Measurements from ENCODE around the gene SGCD. TPM values are rescaled to one million over a fixed set of nuclear protein-coding genes. Genes with fewer than 3 reads are reported as not detected.

SGCD gene
- polyA plus RNA-seq, 1 donor (not counting 4 experiments of a cell fraction or from before 2014, with no cell fraction given) = not detected

- FAIRE-seq (no peak), DNase-seq (ENCODE audit: low read depth, low spot score) (no peak)
- H2AFZ ChIP-seq (ENCODE audit: control insufficient read depth, low read length) = no peak overlapping the region
- H3K9ac ChIP-seq (ENCODE audit: control insufficient read depth, extremely low read depth, insufficient read depth, low read length) = no peak overlapping the region
- no peaks in the 10 kb centered on the region for H3K27me3 ChIP-seq (ENCODE audit: control insufficient read depth, extremely low read depth, insufficient read depth, low read length)
- no peak overlapping the region for H3K4me3 ChIP-seq (ENCODE audit: control insufficient read depth in 2 of 3, extremely low read depth in 1 of 3, insufficient read depth in 2 of 3, low read depth in 1 of 3, low read length in 3 of 3)
- no peaks in the 10 kb centered on the region for H3K79me2 ChIP-seq (ENCODE audit: control insufficient read depth, insufficient read depth, low read length)
- no peaks in the 10 kb centered on the region for H3K36me3 ChIP-seq (ENCODE audit: control insufficient read depth in 2 of 2, extremely low read depth in 1 of 2, insufficient read depth in 2 of 2, low read length in 2 of 2)
- TF ChIP-seq EZH2 (IDR thresholded peaks at IDR 0.05; ENCODE audit: low read length) = no peak
- TF ChIP-seq, protein P1, sequence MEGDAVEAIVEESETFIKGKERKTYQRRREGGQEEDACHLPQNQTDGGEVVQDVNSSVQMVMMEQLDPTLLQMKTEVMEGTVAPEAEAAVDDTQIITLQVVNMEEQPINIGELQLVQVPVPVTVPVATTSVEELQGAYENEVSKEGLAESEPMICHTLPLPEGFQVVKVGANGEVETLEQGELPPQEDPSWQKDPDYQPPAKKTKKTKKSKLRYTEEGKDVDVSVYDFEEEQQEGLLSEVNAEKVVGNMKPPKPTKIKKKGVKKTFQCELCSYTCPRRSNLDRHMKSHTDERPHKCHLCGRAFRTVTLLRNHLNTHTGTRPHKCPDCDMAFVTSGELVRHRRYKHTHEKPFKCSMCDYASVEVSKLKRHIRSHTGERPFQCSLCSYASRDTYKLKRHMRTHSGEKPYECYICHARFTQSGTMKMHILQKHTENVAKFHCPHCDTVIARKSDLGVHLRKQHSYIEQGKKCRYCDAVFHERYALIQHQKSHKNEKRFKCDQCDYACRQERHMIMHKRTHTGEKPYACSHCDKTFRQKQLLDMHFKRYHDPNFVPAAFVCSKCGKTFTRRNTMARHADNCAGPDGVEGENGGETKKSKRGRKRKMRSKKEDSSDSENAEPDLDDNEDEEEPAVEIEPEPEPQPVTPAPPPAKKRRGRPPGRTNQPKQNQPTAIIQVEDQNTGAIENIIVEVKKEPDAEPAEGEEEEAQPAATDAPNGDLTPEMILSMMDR (optimal IDR thresholded peaks at IDR 0.05 in 1 of 3, IDR thresholded peaks at IDR 0.05 in 1 of 3, conservative IDR thresholded peaks at IDR 0.05 in 1 of 3; ENCODE audit: extremely low read depth in 1 of 3, insufficient read depth in 2 of 3, low read length in 3 of 3) = no peak
- peaks cover 2% of the 10 kb centered on the region for H3K9me3 ChIP-seq (ENCODE audit: control insufficient read depth, low read depth, low read length)
- dilution Hi-C loops (cut with MboI; ENCODE audit: extremely low pct_ligation_motif_present, low sequenced_read_pairs) = no loop called here
- H3K27ac ChIP-seq (ENCODE audit: control insufficient read depth, insufficient read depth, low read length) = no peak overlapping the region
- no peaks in the 10 kb centered on the region for H3K9me1 ChIP-seq (ENCODE audit: control insufficient read depth, extremely low read depth, insufficient read depth, low read length)
- H3K4me1 ChIP-seq (ENCODE audit: control insufficient read depth, extremely low read depth, insufficient read depth, low read length) = no peaks in the 10 kb centered on the region
- no peak overlapping the region for H3K4me2 ChIP-seq (ENCODE audit: control insufficient read depth, extremely low read depth, insufficient read depth, low read depth, low read length)
- no peaks in the 10 kb centered on the region for H4K20me1 ChIP-seq (ENCODE audit: control insufficient read depth, extremely low read depth, insufficient read depth, low read length)
These were observed 451.8 kb downstream of the SGCD start for GRCh38 chr5:156778752-156779151.

- Histone ChIP-seq H3K36me3 (ENCODE audit: control insufficient read depth in 2 of 2, extremely low read depth in 1 of 2, insufficient read depth in 2 of 2, low read length in 2 of 2) (no peaks in the 10 kb centered on the region), H3K4me1 (ENCODE audit: control insufficient read depth, extremely low read depth, insufficient read depth, low read length) (no peaks in the 10 kb centered on the region), H3K9me1 (ENCODE audit: control insufficient read depth, extremely low read depth, insufficient read depth, low read length) (no peaks in the 10 kb centered on the region), H3K9me3 (ENCODE audit: control insufficient read depth, low read depth, low read length) (peaks cover 2% of the 10 kb centered on the region), H4K20me1 (ENCODE audit: control insufficient read depth, extremely low read depth, insufficient read depth, low read length) (no peaks in the 10 kb centered on the region), H3K9ac (ENCODE audit: control insufficient read depth, extremely low read depth, insufficient read depth, low read length) (no peak overlapping the region), H2AFZ (ENCODE audit: control insufficient read depth, low read length) (no peak overlapping the region), H3K79me2 (ENCODE audit: control insufficient read depth, insufficient read depth, low read length) (no peaks in the 10 kb centered on the region), H3K27me3 (ENCODE audit: control insufficient read depth, extremely low read depth, insufficient read depth, low read length) (no peaks in the 10 kb centered on the region), H3K27ac (ENCODE audit: control insufficient read depth, insufficient read depth, low read length) (no peak overlapping the region), H3K4me2 (ENCODE audit: control insufficient read depth, extremely low read depth, insufficient read depth, low read depth, low read length) (no peak overlapping the region), H3K4me3 (ENCODE audit: control insufficient read depth in 2 of 3, extremely low read depth in 1 of 3, insufficient read depth in 2 of 3, low read depth in 1 of 3, low read length in 3 of 3) (no peak overlapping the region)
- dilution Hi-C loops (cut with MboI; ENCODE audit: extremely low pct_ligation_motif_present, low sequenced_read_pairs) = no loop called here
- FAIRE-seq (no peak), DNase-seq (ENCODE audit: low read depth, low spot score) (no peak)
- TF ChIP-seq EZH2 (IDR thresholded peaks at IDR 0.05; ENCODE audit: low read length) = no peak
- TF ChIP-seq, protein P1 (optimal IDR thresholded peaks at IDR 0.05 in 1 of 3, IDR thresholded peaks at IDR 0.05 in 1 of 3, conservative IDR thresholded peaks at IDR 0.05 in 1 of 3; ENCODE audit: extremely low read depth in 1 of 3, insufficient read depth in 2 of 3, low read length in 3 of 3) = no peak
These were observed 452.5 kb downstream of the SGCD start for GRCh38 chr5:156779436-156779835.
